Panc1 (cell line): ENCODE data around the gene SMAD3.

Source experiments
- CTCF ChIP-seq: fragments of 450-650 bp; IDR thresholded peaks from 2 replicates; pipeline ENCODE4 v1.5.1; 2017; ENCODE audit warnings: mild to moderate bottlenecking
- POLR2AphosphoS5 ChIP-seq: IDR thresholded peaks from 2 replicates; pipeline ENCODE4 v1.6.1; 2012; ENCODE audit warnings: mild to moderate bottlenecking, low read depth, low read length, moderate library complexity
- REST ChIP-seq, 2 experiments: IDR thresholded peaks; 2 replicates each; pipeline ENCODE4 v1.6.1; 2011 to 2012; ENCODE audit warnings: low read depth in 2 of 2, control low read depth in 1 of 2, low read length in 1 of 2, mild to moderate bottlenecking in 1 of 2, moderate library complexity in 1 of 2; ENCODE audit not compliant: insufficient read depth in 1 of 2

GRCh38 chr15:67152429-67152828 is 87.0 kb downstream of the SMAD3 start:
- TF ChIP-seq CTCF: no peak
- TF ChIP-seq POLR2AphosphoS5: no peak
- no peak for TF ChIP-seq REST (IDR thresholded peaks at IDR 0.05; ENCODE audit: insufficient read depth in 1 of 2, low read depth in 2 of 2, low read length in 1 of 2)
